GM23338 (cell line): ENCODE results near the gene PLD1. TPM values are rescaled to one million over a fixed set of nuclear protein-coding genes. Genes with fewer than 3 reads are reported as not detected.

ENCODE experiments used
- ATAC-seq: fragments of 200-7000 bp; cut with Tn5 transposase; 3 replicates; pipeline ENCODE4 v1.9.1; 2020
- DNase-seq: peaks from one replicate; pipeline ENCODE4 v3.0.0-alpha.2; 2015; ENCODE audit warnings: low spot score
- H2AFZ ChIP-seq: fragments of 200-600 bp; sonication (generic); 2 replicates; pipeline ENCODE4 v1.8.0; 2016; ENCODE audit warnings: antibody characterized with exemption, mild to moderate bottlenecking, moderate library complexity
- H3F3A ChIP-seq: fragments of 200-600 bp; sonication (generic); replicated peaks from 2 replicates; pipeline ENCODE4 v1.8.0; 2017; ENCODE audit warnings: antibody characterized with exemption, mixed run types, low read depth
- H3K27ac ChIP-seq: fragments of 200-600 bp; sonication (generic); 2 replicates; pipeline ENCODE4 v1.6.1; 2016; ENCODE audit warnings: low read depth
- H3K27me3 ChIP-seq: fragments of 200-600 bp; sonication (generic); 2 replicates; pipeline ENCODE4 v1.8.0; 2016; ENCODE audit warnings: mild to moderate bottlenecking, mixed run types, moderate library complexity; ENCODE audit not compliant: insufficient read depth
- H3K36me3 ChIP-seq: fragments of 200-600 bp; sonication (generic); 2 replicates; pipeline ENCODE4 v1.8.0; 2016; ENCODE audit warnings: mild to moderate bottlenecking; ENCODE audit not compliant: insufficient read depth
- H3K4me1 ChIP-seq: fragments of 200-600 bp; sonication (generic); 2 replicates; pipeline ENCODE4 v1.8.0; 2016; ENCODE audit warnings: mild to moderate bottlenecking, moderate library complexity; ENCODE audit not compliant: insufficient read depth
- H3K4me2 ChIP-seq: fragments of 200-600 bp; sonication (generic); 2 replicates; pipeline ENCODE4 v1.7.1; 2017; ENCODE audit warnings: mixed run types
- H3K4me3 ChIP-seq: fragments of 200-600 bp; sonication (generic); 2 replicates; pipeline ENCODE4 v1.6.1; 2016; ENCODE audit warnings: mixed run types
- H3K79me2 ChIP-seq: fragments of 200-600 bp; sonication (generic); replicated peaks from 2 replicates; pipeline ENCODE4 v1.8.0; 2017; ENCODE audit warnings: mild to moderate bottlenecking; ENCODE audit not compliant: insufficient read depth
- H3K9me2 ChIP-seq: fragments of 200-600 bp; sonication (generic); 2 replicates; pipeline ENCODE4 v1.8.0; 2017; ENCODE audit not compliant: insufficient read depth
- H4K20me1 ChIP-seq: fragments of 200-600 bp; sonication (generic); replicated peaks from 2 replicates; pipeline ENCODE4 v1.8.0; 2017; ENCODE audit warnings: mild to moderate bottlenecking; ENCODE audit not compliant: insufficient read depth
- H3K27ac Mint-ChIP-seq: 2 replicates; pipeline ENCODE4 v1.8.0; 2020; ENCODE audit warnings: inconsistent platforms, mild to moderate bottlenecking, moderate library complexity, mixed read lengths
- H3K27me3 Mint-ChIP-seq: 3 replicates; pipeline ENCODE4 v1.8.0; 2022; ENCODE audit warnings: low read depth, mild to moderate bottlenecking, moderate library complexity, mixed read lengths, inconsistent platforms; ENCODE audit not compliant: insufficient read depth, poor library complexity
- H3K36me3 Mint-ChIP-seq: 3 replicates; pipeline ENCODE4 v1.8.0; 2021; ENCODE audit warnings: low read depth, mild to moderate bottlenecking, inconsistent platforms, moderate library complexity, mixed read lengths
- H3K4me1 Mint-ChIP-seq: 3 replicates; pipeline ENCODE4 v1.8.0; 2020; ENCODE audit warnings: mild to moderate bottlenecking, inconsistent platforms, mixed read lengths
- H3K4me3 Mint-ChIP-seq: 3 replicates; pipeline ENCODE4 v1.8.0; 2021; ENCODE audit warnings: moderate library complexity, mild to moderate bottlenecking, inconsistent platforms, mixed read lengths
- H3K9me3 Mint-ChIP-seq: 3 replicates; pipeline ENCODE4 v1.8.0; 2020; ENCODE audit warnings: moderate library complexity, mild to moderate bottlenecking, inconsistent platforms, mixed read lengths
- CREB1 ChIP-seq: fragments of 250-450 bp; sonication (Bioruptor Pico); IDR thresholded peaks from 2 replicates; pipeline ENCODE4 v1.5.0; 2020; ENCODE audit warnings: low read depth, mild to moderate bottlenecking, moderate library complexity
- ETS1 ChIP-seq: IDR thresholded peaks from 2 replicates; pipeline ENCODE4 v1.6.1; 2016; ENCODE audit warnings: antibody characterized with exemption
- EZH2 ChIP-seq: fragments of 200-600 bp; sonication (generic); IDR thresholded peaks from one replicate; pipeline ENCODE4 v1.8.0; 2017; ENCODE audit warnings: antibody characterized with exemption, mild to moderate bottlenecking, low read depth; ENCODE audit not compliant: unreplicated experiment
- EZH2phosphoT487 ChIP-seq: fragments of 200-600 bp; sonication (generic); IDR thresholded peaks from one replicate; pipeline ENCODE4 v1.8.1; 2018; ENCODE audit warnings: antibody characterized with exemption; ENCODE audit not compliant: unreplicated experiment
- NANOG ChIP-seq: IDR thresholded peaks from 2 replicates; pipeline ENCODE4 v1.6.1; 2016; ENCODE audit warnings: antibody characterized with exemption, borderline replicate concordance
- POLR2AphosphoS5 ChIP-seq: IDR thresholded peaks from 2 replicates; pipeline ENCODE4 v1.6.1; 2016; ENCODE audit warnings: antibody characterized with exemption, low read depth
- ZNF114 ChIP-seq: fragments of 250-450 bp; sonication (Bioruptor Pico); IDR thresholded peaks from 2 replicates; pipeline ENCODE4 v1.5.0; 2020; ENCODE audit warnings: mild to moderate bottlenecking, moderate library complexity
- polyA plus RNA-seq: library from polyadenylated mRNA; unstranded; fragments of >200 nt; fragmentation: Nextera tagmentation; extraction: Ambion mirVana; gene quantifications from 2 replicates; pipeline ENCODE4 v1.2.1, GENCODE V29; 2016
- total RNA-seq: library from RNA; depleted of rRNA; stranded (reverse); fragments of >200 nt; shearing (Covaris generic); gene quantifications from 2 replicates; pipeline ENCODE4 v1.2.3, GENCODE V29; 2014
- TF ChIP-seq, protein P1 (sequence below), 2 experiments: fragments of 200-600 bp in 1 of 2; sonication (generic) in 1 of 2; conservative IDR thresholded peaks; 2 replicates each; pipeline versions ENCODE4 v1.5.1 to v1.6.1; 2016 to 2017; ENCODE audit warnings: antibody characterized with exemption in 2 of 2, low read depth in 2 of 2, mild to moderate bottlenecking in 2 of 2, moderate library complexity in 1 of 2
- TF ChIP-seq, protein P2 (sequence below): IDR thresholded peaks from one replicate; pipeline ENCODE4 v1.6.1; 2018; ENCODE audit warnings: antibody characterized with exemption; ENCODE audit not compliant: unreplicated experiment

Gene PLD1
- total and polyA plus RNA-seq, 2 experiments from 2014 or later: 1.4 to 2.2 TPM

DNA sequence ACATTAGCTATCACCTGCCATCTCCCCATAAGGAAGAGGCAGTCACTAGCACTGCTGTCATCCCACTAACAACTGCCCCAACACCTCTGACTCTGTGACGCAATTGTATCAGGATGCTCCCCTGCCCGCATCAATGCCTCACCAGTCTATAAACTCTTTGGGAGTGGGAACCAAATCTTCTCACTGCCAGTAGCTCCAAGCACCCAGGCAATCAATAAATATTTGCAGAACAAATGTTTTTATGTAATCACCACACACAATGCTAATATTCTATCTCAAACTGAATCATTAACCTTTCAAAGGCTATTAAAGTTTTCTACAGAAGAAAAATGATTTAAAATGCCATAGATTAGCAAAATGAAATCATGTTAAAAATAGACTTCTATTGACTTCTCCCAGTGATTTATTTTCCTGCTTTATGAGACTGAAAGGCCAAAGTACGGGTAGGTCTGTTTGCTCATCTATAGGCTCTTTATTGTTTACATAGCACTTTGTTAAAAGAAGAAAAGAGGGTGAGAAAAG, 131.3 kb downstream of the PLD1 start:
- H3K27me3 ChIP-seq: no peaks in the 10 kb centered on the region
- DNase-seq (no peak), ATAC-seq (no peak)
- TF ChIP-seq NANOG: no peak
- TF ChIP-seq POLR2AphosphoS5: no peak
- no peak for TF ChIP-seq EZH2phosphoT487
- TF ChIP-seq, protein P1, sequence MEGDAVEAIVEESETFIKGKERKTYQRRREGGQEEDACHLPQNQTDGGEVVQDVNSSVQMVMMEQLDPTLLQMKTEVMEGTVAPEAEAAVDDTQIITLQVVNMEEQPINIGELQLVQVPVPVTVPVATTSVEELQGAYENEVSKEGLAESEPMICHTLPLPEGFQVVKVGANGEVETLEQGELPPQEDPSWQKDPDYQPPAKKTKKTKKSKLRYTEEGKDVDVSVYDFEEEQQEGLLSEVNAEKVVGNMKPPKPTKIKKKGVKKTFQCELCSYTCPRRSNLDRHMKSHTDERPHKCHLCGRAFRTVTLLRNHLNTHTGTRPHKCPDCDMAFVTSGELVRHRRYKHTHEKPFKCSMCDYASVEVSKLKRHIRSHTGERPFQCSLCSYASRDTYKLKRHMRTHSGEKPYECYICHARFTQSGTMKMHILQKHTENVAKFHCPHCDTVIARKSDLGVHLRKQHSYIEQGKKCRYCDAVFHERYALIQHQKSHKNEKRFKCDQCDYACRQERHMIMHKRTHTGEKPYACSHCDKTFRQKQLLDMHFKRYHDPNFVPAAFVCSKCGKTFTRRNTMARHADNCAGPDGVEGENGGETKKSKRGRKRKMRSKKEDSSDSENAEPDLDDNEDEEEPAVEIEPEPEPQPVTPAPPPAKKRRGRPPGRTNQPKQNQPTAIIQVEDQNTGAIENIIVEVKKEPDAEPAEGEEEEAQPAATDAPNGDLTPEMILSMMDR (conservative IDR thresholded peaks at IDR 0.05; ENCODE audit: low read depth in 2 of 2): no peak
- TF ChIP-seq, protein P2, sequence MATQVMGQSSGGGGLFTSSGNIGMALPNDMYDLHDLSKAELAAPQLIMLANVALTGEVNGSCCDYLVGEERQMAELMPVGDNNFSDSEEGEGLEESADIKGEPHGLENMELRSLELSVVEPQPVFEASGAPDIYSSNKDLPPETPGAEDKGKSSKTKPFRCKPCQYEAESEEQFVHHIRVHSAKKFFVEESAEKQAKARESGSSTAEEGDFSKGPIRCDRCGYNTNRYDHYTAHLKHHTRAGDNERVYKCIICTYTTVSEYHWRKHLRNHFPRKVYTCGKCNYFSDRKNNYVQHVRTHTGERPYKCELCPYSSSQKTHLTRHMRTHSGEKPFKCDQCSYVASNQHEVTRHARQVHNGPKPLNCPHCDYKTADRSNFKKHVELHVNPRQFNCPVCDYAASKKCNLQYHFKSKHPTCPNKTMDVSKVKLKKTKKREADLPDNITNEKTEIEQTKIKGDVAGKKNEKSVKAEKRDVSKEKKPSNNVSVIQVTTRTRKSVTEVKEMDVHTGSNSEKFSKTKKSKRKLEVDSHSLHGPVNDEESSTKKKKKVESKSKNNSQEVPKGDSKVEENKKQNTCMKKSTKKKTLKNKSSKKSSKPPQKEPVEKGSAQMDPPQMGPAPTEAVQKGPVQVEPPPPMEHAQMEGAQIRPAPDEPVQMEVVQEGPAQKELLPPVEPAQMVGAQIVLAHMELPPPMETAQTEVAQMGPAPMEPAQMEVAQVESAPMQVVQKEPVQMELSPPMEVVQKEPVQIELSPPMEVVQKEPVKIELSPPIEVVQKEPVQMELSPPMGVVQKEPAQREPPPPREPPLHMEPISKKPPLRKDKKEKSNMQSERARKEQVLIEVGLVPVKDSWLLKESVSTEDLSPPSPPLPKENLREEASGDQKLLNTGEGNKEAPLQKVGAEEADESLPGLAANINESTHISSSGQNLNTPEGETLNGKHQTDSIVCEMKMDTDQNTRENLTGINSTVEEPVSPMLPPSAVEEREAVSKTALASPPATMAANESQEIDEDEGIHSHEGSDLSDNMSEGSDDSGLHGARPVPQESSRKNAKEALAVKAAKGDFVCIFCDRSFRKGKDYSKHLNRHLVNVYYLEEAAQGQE: no peak
- TF ChIP-seq ZNF114: no peak
- TF ChIP-seq EZH2: no peak
- TF ChIP-seq ETS1: no peak
- no peak for TF ChIP-seq CREB1 (CRISPR knock-in tag)
- no peak overlapping the region for H3K27ac ChIP-seq
- no peaks in the 10 kb centered on the region for H3K9me3 Mint-ChIP-seq
- no peak overlapping the region for H3K4me3 ChIP-seq
- no peak overlapping the region for H3K4me3 Mint-ChIP-seq
- H3K9me2 ChIP-seq: no peaks in the 10 kb centered on the region
- H3K4me2 ChIP-seq: no peak overlapping the region
- no peaks in the 10 kb centered on the region; the same call in 1 of the 2 replicates for H3K4me1 ChIP-seq
- no peaks in the 10 kb centered on the region for H3K79me2 ChIP-seq
- no peak overlapping the region for H3K27ac Mint-ChIP-seq
- no peaks in the 10 kb centered on the region for H3K36me3 ChIP-seq
- H2AFZ ChIP-seq: no peak overlapping the region
- H3K27me3 Mint-ChIP-seq: no peaks in the 10 kb centered on the region
- no peaks in the 10 kb centered on the region for H3K36me3 Mint-ChIP-seq
- H3F3A ChIP-seq: no peaks in the 10 kb centered on the region
- no peaks in the 10 kb centered on the region for H4K20me1 ChIP-seq
- peaks cover 5% of the 10 kb centered on the region; the same call in 1 of the 3 replicates for H3K4me1 Mint-ChIP-seq

DNA sequence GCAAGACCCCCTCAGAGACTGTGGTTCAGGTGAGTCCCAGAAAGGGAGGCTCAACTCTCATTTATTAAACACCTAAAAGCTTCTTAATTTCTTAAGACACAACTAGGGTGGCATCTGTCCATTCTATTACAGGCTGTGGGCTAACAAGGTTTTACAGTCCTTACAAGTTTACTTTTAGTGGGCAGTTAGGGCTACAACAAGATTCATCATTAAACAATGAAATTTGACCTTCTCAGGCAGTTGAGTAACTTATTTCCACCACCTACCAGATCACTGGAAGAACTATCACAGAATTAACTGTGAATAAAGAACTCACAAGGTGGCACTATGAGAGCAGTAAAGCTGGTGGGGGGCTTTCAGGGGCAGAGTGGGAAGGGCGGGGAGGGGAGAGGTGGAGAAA, 132.6 kb downstream of the PLD1 start:
- Histone ChIP-seq H3F3A (no peaks in the 10 kb centered on the region), H3K9me2 (no peaks in the 10 kb centered on the region), H3K4me2 (no peak overlapping the region), H3K36me3 (no peaks in the 10 kb centered on the region), H3K79me2 (no peaks in the 10 kb centered on the region), H3K4me1 (no peaks in the 10 kb centered on the region; the same call in 1 of the 2 replicates), H3K4me3 (no peak overlapping the region), H3K27me3 (no peaks in the 10 kb centered on the region), H3K27ac (no peak overlapping the region), H4K20me1 (no peaks in the 10 kb centered on the region), H2AFZ (no peak overlapping the region)
- no peaks in the 10 kb centered on the region for H3K27me3 Mint-ChIP-seq
- no peak overlapping the region; the same call in 1 of the 2 replicates for H3K27ac Mint-ChIP-seq
- H3K9me3 Mint-ChIP-seq: no peaks in the 10 kb centered on the region
- ATAC-seq (no peak; the same call in 2 of the 3 replicates), DNase-seq (no peak)
- no peak overlapping the region for H3K4me3 Mint-ChIP-seq
- no peaks in the 10 kb centered on the region for H3K36me3 Mint-ChIP-seq
- H3K4me1 Mint-ChIP-seq: peaks cover 5% of the 10 kb centered on the region; the same call in 1 of the 3 replicates
- no peak for TF ChIP-seq CREB1 (CRISPR knock-in tag)
- no peak for TF ChIP-seq ETS1
- TF ChIP-seq ZNF114: no peak
- TF ChIP-seq EZH2: no peak
- TF ChIP-seq, protein P1 (conservative IDR thresholded peaks at IDR 0.05; ENCODE audit: low read depth in 2 of 2): peak in 1 of 2 experiments; percentile 45; a peak in 2 of 4 replicates
- TF ChIP-seq, protein P2: no peak
